Panc1 (cell line): ENCODE measurements around the gene AKAP9. TPM values are rescaled to one million over a fixed set of nuclear protein-coding genes. Genes with fewer than 3 reads are reported as not detected.

ENCODE experiments used
- ATAC-seq: fragments of 200-7000 bp; cut with Tn5 transposase; 2 replicates; pipeline ENCODE4 v1.9.1; 2020; ENCODE audit warnings: mild to moderate bottlenecking, moderate library complexity
- BruUV-seq: library from RNA; stranded (reverse); fragments of 400-500 nt; replicated peaks from 2 replicates; lab custom pipeline; 2021; lab: Mats Ljungman, UMichigan
- CTCF ChIA-PET: fragments of 300-600 bp; sonication (Branson Sonifier 250); formaldehyde crosslinking; loops from one replicate; lab custom pipeline; 2022; ENCODE audit warnings: antibody characterized with exemption; lab: Charles Lee
- POLR2A ChIA-PET: fragments of 300-600 bp; sonication (Branson Sonifier 250); formaldehyde crosslinking; loops from one replicate; lab custom pipeline; 2022; ENCODE audit warnings: antibody characterized with exemption; lab: Charles Lee
- DNase-seq: peaks from one replicate; pipeline ENCODE4 v3.0.0-alpha.2; 2010; ENCODE audit warnings: low read depth, low spot score
- H3K27ac ChIP-seq: 2 replicates; pipeline ENCODE4 v1.5.1; 2011; ENCODE audit warnings: mild to moderate bottlenecking, low read length, inconsistent platforms
- H3K27me3 ChIP-seq: fragments of 200-500 bp; sonication (Bioruptor generic); 2 replicates; pipeline ENCODE4 v1.6.0; 2014; ENCODE audit warnings: low read length, inconsistent platforms; ENCODE audit not compliant: control insufficient read depth, insufficient read depth
- H3K36me3 ChIP-seq: fragments of 200-500 bp; sonication (Bioruptor generic); 2 replicates; pipeline ENCODE4 v1.5.1; 2014; ENCODE audit warnings: inconsistent platforms, mild to moderate bottlenecking, low read length, moderate library complexity; ENCODE audit not compliant: control insufficient read depth, insufficient read depth
- H3K4me1 ChIP-seq: 2 replicates; pipeline ENCODE4 v1.5.1; 2011; ENCODE audit warnings: inconsistent platforms, mild to moderate bottlenecking, low read length, moderate library complexity; ENCODE audit not compliant: control insufficient read depth, insufficient read depth
- H3K4me3 ChIP-seq, 2 experiments: 2 replicates each; pipeline ENCODE4 v1.5.1; 2011 to 2012; ENCODE audit warnings: low read depth in 2 of 2, low read length in 2 of 2, mild to moderate bottlenecking in 2 of 2, inconsistent platforms in 1 of 2, moderate library complexity in 1 of 2
- H3K9me3 ChIP-seq: fragments of 200-500 bp; sonication (Bioruptor generic); 2 replicates; pipeline ENCODE4 v1.5.1; 2014; ENCODE audit warnings: low read depth, mild to moderate bottlenecking, inconsistent platforms, low read length, moderate library complexity; ENCODE audit not compliant: control insufficient read depth, insufficient read depth
- CTCF ChIP-seq: fragments of 450-650 bp; IDR thresholded peaks from 2 replicates; pipeline ENCODE4 v1.5.1; 2017; ENCODE audit warnings: mild to moderate bottlenecking
- POLR2AphosphoS5 ChIP-seq: IDR thresholded peaks from 2 replicates; pipeline ENCODE4 v1.6.1; 2012; ENCODE audit warnings: mild to moderate bottlenecking, low read depth, low read length, moderate library complexity
- REST ChIP-seq, 2 experiments: IDR thresholded peaks; 2 replicates each; pipeline ENCODE4 v1.6.1; 2011 to 2012; ENCODE audit warnings: low read depth in 2 of 2, control low read depth in 1 of 2, low read length in 1 of 2, mild to moderate bottlenecking in 1 of 2, moderate library complexity in 1 of 2; ENCODE audit not compliant: insufficient read depth in 1 of 2
- SIN3A ChIP-seq: IDR thresholded peaks from 2 replicates; pipeline ENCODE4 v1.6.1; 2012; ENCODE audit warnings: low read depth, mild to moderate bottlenecking, low read length, moderate library complexity, borderline replicate concordance; ENCODE audit not compliant: insufficient read depth
- TCF7L2 ChIP-seq: IDR thresholded peaks from 2 replicates; pipeline ENCODE4 v1.6.1; 2011; ENCODE audit warnings: mild to moderate bottlenecking, low read depth, low read length, inconsistent platforms
- in situ Hi-C: cut with HindIII; loops from 2 replicates; pipeline ENCODE4 v1.10.0; 2016; ENCODE audit warnings: low sequenced_read_pairs, low pct_unique_long_range_greater_than_20kb
- intact Hi-C: fragments of 100-400 bp; cut with micrococcal nuclease; formaldehyde crosslinking; loops from one replicate; pipeline ENCODE4 v1.10.0; 2022; ENCODE audit not compliant: unreplicated experiment
- total RNA-seq: library from RNA; stranded (reverse); gene quantifications from one replicate; pipeline ENCODE4 v1.2.1, GENCODE V29; 2021; ENCODE audit not compliant: unreplicated experiment

AKAP9 gene
- total RNA-seq, 1 experiment from 2014 or later, result 31.6 TPM

- intact Hi-C loops (no loop called here), in situ Hi-C loops (no loop called here)
- no peak for TF ChIP-seq CTCF
- no peak for TF ChIP-seq SIN3A
- no peak for TF ChIP-seq REST (IDR thresholded peaks at IDR 0.05; ENCODE audit: insufficient read depth in 1 of 2, low read depth in 2 of 2, low read length in 1 of 2)
- no peak for TF ChIP-seq POLR2AphosphoS5
- no peak for TF ChIP-seq TCF7L2
- Histone ChIP-seq H3K27ac (no peak overlapping the region), H3K27me3 (no peaks in the 10 kb centered on the region), H3K9me3 (no peaks in the 10 kb centered on the region), H3K36me3 (0 out of 2 replicates have a peak, but pooled peaks cover 4% of the 10 kb centered on the region), H3K4me3 (no peak overlapping the region), H3K4me1 (no peaks in the 10 kb centered on the region)
- no peak for DNase-seq
- BruUV-seq, result no TSS peak
- ChIA-PET CTCF (no interaction called here), POLR2A (no interaction called here)
- ATAC-seq, result no peak
These were observed 147.6 kb downstream of the AKAP9 start for GRCh38 chr7:92088266-92088665.

GRCh38 chr7:92092210-92092609 lies 151.5 kb downstream of the AKAP9 start:
- H3K9me3 ChIP-seq, result no peaks in the 10 kb centered on the region
- in situ Hi-C loops (no loop called here), intact Hi-C loops (no loop called here)
- DNase-seq (no peak), ATAC-seq (no peak)
- H3K4me1 ChIP-seq, result no peaks in the 10 kb centered on the region
- no TSS peak for BruUV-seq
- ChIA-PET POLR2A (no interaction called here), CTCF (no interaction called here)
- no peak overlapping the region for H3K4me3 ChIP-seq
- H3K27ac ChIP-seq, result no peak overlapping the region
- H3K27me3 ChIP-seq, result no peaks in the 10 kb centered on the region
- no peak for TF ChIP-seq REST (IDR thresholded peaks at IDR 0.05; ENCODE audit: insufficient read depth in 1 of 2, low read depth in 2 of 2, low read length in 1 of 2)
- no peak for TF ChIP-seq CTCF
- no peak for TF ChIP-seq SIN3A
- TF ChIP-seq POLR2AphosphoS5, result no peak
- TF ChIP-seq TCF7L2, result no peak
- peaks cover 3% of the 10 kb centered on the region; the same call in 1 of the 2 replicates for H3K36me3 ChIP-seq
